Stimulated activated CD4-positive, alpha-beta T cell treated with anti-CD3 and anti-CD28 coated beads, Interleukin-4, amount 100 ng/mL, for 48 hours (primary cell): ENCODE data around the gene GSN.

Experiments
- DNase-seq, 2 donors: peaks; one replicate each; pipeline ENCODE4 v3.0.0-alpha.2; 2020; ENCODE audit warnings: low read depth in 2 of 2

GSN gene

DNA sequence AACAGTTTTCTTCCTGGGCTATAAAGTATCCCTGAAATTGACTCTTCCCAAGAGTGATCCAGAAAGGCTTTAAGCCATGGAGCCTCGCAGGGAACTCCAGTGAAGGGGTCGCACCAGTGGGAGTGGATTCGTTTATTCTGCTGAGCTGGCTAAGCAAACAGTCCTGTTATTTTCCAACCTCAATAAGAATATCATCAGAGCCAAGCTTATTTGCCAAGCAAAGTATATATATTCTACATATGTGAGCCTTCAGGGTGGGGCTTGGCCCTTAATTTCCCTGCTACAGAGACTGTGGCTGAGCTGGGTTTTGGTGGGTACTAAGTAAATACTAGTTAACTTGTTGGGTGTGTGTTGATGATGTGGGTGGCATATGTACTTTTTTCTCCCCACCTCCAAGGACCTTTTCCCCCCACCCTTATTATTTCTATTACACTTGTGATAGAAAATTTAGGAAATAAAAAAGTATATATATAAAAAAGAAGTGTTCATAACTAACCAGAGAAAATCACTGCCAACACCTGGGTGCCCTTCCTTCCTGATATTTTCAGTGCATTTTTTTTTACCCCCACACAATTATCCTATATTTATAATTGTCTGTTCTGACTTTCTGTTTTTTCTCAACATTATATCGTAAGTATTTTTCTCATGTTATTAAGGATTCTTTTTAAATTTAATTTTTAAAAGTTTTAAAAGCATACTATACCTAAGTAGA is 5.3 kb downstream of the GSN start:
- DNase-seq = no peak

DNA sequence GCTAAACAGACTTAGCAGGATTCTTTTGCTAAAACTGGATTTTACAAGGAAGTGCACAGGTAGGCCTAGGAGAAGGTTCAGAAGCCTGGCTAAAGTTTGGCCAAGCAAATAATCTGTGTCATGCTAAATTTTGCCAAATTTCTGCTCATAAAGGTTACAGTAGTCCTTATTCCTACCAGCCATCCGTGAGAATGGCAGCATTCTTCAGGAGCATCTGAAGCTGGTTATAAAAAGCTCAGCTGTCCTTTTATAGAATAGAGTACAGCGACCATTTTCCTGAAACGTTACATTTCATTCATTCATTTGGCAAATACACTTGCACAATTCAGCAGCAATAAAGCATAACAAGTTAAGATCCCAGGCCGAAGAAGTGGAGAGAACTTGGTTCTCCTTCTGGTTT is 6.9 kb downstream of the GSN start:
- DNase-seq = no peak

DNA sequence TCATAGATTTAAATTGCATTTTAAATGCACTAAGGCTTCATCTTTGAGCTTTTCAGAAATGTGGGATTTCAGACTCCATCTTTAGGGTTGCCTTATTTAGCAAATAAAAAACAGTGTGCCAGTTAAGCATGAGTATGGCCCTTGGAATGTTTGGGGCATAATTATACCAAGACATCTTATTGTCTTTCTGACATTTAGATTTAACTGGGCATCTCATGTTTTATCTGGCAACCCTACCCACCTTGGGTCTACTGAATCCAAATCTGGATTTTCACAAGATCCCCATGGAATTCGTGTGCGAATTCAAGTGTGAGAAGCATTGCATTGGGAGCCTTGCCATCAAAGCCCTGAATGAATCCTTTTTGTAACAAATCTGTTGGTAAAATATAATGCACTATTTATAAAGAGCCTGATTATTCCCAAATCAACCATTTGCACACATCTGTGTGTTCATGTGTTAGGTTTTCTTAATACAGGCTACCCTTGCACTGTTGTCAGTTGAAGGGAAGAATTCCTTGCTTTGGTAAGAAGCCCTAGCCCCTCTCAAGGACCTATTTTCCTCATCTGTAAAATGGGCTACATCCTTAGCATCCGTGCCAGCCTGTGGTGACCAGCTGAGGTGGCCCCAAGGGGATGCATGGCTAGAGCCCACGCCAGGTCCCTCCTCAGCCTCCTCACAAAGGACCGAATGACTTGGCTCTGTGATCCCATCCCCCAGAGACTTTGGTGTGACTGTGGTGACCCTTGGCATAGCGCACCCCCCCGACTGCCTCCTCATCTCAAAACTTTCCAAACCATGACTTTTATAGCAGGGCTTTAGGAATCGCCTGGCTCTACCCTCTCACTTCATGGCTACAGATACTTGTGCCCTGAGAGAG is 8.1 kb downstream of the GSN start:
- no peak for DNase-seq

DNA sequence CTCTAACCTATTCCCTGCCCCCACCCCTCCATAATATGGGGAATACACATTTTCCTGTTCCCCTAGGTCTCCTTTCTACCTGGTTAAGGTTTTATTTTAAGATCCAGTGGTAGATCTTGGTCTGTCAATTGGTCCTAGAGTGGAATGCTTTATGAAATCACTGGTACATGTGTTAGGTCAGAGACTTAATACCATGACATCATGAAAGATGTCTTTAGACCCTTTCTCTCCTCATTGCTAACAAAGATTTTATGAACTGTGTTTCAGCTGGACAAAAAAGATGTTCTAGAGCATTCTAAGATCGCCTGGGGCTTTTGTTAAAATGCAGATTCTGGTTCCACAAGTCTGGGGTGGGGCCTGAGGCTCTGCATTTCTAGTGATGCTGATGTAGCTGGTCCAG is 9.1 kb downstream of the GSN start:
- DNase-seq = no peak

DNA sequence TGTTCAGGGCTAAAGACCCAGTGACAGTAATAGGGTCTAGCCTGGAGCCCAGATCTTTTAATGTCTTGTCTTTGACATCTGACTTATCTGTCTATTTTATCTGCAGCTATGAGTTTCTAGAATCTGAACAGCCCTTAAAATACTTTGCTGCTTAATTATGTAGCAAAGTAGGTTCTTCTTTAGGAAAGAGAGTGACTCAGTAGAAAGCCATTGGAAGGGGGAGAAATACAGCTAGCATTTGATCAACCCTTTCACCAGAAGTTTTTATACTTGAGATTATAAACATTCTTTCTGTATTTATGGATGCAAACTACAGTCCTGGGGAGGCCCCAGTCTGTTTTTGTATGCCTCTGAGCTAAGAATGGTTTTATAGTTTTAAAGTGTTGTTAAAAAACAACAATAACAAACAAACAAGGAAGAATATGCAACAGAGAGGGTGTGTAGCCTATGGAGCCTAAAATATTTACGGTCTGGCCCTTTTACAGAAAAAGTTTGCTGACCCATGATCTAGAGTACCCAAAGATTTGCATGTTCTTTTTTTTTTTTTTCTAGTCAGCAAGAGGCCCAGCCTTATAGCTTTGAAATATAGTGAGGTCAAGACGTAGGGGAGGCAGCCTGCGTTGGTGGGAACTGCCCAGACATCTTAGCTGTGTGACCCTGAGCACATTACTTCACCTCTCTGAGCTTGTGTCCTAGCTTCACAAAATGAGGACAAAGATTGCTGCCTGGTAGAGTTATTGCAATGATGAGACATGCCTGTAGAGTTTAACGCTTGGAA is 9.7 kb downstream of the GSN start:
- no peak for DNase-seq

DNA sequence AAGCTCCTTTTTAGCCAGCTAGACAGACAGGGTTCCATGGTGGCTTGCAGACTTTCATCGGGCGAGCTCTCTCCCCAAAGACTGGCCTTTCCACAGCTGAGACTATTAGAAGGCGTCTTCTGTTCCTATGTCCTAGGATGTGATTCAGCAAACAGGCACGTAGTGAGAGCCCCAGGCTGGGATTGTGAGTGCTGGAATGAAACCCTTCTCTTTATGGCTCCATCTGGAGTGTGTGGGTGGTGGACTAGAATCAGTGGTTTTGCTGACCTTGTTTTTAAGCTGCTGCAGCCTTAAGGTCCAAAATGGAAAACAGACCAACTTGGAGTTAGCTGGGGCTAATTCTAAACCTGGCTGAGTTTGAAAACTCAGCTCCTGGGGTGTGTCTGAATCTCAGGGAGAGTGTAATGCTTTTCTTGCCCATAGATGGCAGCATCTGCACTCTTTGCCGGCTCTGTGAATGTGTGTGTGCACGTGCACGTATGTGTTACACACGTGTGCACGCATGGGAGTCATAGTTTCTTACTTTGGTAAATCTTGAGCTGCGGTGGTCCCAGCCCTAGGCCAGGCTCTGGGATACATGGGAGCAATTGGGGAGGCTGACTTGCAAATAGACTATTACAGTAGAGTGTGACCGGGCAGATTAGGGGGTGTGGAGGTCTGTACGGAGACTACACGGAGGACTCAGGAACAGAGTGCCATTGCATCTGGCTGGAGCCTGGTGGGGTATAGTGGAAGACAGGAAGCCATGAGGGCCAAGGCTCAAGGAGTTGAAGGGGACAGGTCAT is 10.7 kb downstream of the GSN start:
- peak; percentile 28 to 34 for DNase-seq

DNA sequence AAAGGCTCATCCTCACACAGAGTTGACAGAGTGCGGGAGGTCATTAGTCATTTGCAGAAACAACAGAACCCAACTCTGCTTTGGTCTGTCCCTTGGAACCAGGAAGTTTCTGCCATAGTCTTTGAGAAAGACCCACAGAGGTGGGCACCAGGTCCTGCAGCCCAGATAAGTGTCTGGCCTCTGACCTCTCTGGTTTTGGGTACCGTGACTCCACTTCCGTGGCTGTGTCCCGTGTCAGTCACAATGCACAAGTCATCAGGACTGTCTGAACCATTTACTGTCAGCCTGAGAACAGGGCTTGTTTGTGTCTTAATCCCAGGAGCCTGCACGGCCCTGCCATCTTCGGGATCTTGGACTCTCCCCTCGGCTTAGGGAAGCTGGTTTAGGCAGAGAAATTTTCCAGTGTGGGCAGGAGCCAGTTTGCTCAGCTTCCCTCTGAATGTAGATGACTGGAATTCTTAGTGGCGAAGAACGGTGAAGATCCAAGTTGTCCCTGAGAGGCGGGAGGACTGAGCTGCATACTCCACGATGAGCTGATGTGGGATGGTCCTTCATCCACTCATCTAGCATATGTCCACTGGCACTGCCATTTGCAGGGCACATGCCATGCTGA is 11.9 kb downstream of the GSN start:
- no peak for DNase-seq

DNA sequence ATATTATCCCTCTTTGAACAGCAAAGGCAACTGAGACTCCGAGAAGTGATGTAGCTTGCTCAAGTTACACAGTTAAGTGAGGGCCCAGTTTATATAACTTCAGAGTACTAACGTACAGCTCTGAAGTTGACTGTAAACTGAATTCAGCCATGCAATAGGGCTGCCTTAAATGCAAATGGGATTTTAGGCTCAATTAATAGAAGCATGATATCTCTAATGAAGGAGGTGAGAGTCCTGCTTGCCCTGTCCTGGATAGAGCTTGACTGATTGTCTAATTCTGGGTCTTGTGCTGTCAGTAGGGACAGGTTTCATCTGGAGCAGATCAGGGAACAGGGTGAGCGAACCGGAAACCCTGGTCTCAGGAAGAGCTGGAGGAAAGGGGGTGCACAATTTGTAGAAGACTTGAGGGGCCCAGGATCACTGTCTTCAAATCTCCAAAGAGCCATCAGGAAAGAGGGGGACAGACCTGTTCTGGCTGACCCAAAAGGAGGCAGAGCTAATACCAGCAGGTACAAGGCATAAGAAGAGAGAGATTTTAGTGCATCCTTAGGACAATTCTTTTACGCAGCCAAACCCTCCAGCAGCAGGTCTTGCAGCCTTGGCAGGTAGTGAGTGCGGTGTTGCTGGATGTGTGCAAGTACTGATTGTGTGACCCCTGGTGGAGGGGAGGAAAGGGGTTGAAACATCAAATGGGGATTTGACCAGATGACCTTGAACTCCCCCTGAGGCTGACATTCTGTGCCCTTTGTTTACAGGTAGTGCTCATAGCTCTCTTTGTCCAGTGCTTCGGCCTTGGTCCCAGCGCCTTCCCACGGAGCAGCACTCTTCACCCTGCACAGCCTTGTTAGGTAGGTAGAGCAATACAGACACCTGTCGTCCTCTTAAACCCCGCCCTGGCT is 13.0 kb downstream of the GSN start:
- no peak for DNase-seq

DNA sequence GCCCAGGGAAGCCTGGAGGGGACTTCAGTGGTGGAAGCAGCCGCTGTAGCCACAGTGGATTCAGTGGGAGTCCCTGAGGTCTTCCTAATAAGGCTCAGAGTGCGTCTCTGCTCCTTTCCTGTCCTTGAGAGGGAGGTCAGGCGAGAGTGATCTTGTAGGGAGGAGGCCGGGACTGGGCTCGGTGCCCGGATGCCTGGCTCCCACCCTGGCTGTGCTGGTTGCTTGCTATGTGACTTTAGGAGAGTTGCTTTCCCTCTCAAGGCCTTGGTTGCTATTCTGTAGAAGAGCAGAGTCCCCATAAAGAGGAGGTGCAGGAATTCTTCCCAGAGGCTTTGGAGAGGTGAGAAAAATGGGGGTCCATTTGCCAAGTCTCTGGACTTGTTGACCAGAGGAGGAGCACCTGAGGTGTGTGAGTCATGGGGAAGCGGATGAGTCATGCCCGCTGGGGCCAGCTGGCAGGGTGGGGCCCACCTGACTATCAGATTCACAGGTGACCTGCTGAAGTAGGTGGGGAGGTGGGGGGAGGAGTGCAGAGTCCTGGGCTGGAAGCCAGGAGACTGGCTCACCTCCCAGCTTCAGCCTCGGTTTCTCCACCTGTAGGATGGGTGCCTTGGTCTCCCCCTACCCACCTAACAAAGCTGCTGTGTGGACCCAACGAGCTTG is 13.8 kb downstream of the GSN start:
- DNase-seq = no peak

DNA sequence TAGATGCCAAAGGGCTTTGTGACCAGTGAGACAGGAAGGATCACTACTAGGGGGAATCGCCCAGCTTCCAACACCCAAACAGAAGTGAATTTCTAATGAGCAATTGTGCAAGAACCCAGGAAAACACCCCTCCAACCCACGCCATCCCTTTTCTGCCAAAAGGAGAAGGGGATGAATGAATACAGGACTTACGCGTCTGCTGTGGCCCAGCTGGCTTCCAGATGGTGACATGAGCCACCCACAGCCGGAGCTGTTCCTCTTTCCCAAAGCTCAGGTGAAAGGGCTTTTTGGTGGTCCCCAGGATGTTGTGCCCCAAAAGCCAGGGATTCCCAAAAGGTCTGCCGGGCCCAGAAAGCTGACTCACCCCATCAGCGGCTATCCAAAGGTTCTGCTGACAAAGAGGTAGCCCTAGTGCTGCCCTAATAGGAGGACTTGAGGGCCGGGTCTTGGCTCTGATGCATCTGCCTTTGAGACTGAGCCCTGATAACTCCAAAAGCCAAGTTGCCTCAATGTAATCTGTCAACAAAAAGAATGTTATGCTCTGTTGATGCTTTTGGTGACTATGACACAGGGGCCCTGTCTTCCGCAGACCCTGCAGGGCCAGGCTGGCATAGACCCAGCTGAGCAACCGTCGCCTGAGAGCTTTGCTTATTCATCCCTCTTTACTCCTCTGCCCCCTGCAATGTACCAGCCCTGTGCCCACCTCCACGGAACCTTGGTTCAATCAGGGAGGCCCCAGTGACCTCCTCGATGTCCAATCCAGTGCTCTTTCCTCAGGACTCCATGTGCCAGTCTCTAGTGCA is 14.5 kb downstream of the GSN start:
- DNase-seq = no peak

DNA sequence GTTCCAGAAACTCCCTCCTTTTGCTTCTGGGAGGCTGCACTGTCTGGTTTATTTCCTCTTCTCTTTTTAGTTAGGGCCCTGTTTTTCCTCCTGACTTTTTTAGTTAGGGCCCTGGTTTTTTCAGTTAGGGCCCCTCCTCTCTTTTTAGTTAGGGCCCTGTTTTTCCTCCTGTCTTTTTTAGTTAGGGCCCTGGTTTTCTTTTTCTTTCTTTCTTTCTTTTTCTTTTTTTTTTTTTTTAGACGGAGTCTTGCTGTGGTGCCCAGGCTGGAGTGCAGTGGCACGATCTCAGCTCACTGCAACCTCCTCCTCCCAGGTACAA is 15.1 kb downstream of the GSN start:
- no peak for DNase-seq

DNA sequence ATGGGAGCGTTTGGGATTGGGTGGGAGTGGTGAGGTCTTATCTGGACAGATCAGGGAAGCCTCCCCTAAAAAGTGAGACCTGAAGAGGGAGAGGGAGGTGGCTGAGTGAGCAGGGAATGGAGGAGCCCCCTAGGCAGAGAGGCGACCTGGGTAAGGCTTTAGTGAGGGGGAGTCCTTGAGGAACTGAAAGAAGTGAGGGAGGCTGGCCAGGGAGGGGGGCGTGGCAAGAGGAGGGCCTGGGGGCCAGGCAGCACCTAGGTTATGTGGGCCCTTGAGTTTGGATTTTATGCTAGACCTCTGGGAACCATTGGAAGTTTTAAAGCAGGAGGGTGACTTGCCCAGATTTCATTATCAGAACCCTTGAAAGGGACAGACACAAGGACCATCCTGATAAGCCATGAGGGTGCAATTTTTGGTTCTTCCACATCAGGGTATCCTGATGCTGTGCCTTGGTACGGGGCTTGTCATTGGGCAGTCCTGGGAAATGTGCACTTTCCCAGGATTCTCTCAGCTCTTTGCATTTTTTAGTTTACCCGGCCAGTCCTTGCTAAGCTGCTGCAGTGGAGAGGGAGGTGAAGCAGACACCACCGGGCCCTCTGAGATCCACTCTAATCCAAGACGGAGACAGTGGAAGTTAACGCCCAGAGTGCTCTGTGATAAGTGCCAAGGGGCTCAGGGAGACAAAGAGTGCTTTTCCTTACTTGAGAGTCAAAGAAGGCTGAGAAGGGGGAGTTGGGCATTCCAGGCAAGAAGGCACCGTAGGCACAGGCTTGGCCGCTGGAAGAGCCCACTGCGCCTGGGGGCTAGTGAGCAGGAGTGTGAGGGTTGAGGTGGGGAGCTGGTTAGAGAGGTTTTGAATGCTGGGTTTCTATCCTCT is 16.1 kb downstream of the GSN start:
- DNase-seq = no peak

DNA sequence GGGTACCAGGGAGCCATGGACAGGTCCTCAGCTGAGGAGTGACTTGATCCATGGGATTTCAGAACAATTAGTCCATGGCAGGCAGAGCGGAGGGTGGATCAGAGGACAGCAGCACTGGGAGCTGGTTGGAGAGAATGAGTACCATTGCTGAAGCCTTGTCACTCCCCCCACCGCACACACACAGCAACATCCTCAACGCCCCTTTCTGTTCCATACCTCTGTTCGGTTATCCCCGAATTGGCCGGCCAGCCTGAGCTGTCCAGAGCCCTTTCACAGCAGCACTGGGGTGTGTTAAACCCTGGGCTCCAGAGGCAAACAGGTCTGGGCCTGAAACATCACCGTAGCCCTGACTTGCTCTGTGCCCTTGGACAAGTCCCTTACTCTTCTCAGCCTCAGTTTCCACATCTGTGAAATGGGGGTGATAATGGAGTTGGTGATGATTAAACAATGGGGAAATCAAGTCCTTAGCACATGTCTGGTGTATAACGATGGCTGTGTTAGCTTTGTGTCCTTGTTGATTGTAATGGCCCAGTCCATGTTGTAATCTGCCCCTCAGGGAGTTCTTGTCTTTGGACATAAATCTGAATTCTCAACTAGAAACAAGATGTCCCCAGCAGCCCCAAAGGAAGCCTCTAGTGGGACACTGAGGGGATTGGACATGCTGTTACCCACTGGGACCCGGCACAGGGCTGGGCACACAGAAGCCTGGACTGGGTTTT is 16.9 kb downstream of the GSN start:
- DNase-seq = no peak

DNA sequence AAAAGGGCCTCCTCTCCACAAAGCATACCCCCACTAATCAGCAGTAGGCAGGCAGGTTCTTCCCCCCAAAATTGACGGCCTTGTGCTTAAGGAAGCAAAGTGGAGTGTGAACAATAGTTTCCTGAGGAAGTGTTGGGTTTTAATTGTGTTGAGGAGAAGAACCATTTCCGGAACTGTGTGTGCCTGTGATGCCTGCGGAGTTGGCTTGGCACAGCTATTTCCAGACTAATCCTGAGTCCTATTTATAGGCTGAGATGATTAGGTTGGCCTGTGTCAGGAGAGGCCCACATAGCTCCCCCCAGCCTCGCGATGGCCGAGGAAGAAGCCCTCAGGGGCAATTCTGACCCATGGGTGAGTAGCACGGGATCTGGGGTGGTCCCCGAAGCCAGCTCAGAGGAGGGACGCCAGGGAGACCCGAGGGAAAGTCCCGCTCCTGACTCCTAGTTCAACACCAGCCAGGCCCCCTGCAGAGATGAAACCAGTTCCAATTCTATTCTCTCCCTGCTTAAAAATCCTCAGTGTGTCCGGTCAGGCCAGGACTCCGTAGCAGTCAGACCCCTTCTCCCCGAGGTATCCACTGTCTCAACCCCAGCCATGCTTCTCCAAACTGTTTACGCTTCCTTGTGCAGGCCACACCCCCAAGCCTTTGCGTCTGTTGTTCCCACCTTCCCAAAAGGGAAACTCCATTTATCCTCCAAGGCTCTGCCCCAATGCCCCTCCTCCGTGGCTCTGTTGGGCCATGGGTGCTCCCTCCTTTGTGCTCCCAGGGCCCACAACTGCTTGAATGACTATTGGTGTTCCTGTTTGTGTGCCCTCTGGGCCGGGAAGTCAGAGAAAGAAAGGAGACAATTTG is 18.1 kb downstream of the GSN start:
- DNase-seq = no peak

DNA sequence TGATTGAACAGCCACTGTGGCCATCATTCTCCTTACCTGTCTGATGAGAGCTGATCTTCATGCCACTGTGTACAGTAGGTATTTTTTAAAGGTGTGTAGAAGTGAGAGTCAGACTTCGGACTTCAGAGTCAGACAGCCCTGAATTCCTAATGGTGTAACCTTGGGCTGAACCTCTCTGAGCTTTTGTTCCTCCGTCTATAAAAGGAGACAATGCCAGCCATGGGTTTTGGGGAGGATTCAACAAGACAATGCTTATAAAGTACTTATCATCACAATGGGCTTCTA is 18.7 kb downstream of the GSN start:
- DNase-seq = no peak

DNA sequence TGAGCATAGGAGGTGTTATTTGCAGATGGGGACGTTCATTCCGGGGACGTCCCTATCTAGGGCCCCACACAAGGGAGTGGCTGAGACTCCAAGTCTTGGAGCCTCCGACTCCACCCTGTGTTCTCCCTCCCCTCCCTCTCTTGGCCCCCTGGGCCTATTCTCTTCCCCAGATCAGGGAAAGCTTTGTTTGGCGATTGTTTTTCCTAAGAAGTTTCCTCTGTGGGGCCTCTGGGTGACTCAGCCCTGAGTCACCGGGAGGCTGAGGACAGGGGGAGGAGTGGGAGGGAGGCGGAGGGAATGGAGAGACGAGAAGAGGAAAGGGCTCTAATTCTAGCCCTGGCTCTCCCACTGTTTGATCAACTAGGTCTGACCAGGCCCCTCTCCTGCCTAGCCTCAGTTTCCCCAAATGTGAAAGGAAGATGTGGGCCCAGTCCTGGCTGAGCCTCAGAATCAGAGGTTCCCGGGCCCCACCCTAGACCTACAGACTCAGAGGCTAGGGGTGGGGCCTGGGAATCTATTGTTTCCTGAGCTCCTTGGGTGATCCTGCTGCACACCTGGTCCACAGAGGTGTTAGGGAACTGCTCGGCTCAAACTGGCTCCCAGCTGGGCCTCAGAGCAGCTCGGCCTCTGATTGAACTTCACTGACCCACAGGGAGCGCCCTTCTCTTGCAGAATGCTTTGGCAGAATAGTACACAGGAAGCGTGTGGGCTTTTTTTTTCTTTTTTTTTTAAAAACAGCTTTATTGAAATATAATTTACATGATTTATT is 19.2 kb downstream of the GSN start:
- peak in 1 of 2 donors; percentile 28 for DNase-seq
